PC-3 (cell line): ENCODE measurements around the gene AVEN.

Experiments
- CTCF ChIP-seq: fragments of 300-600 bp; sonication (generic); conservative IDR thresholded peaks from 2 replicates; pipeline ENCODE4 v1.5.1; 2017; ENCODE audit warnings: antibody characterized with exemption, low read depth, mild to moderate bottlenecking, low read length
- EZH2 ChIP-seq: fragments of 300-600 bp; sonication (generic); IDR thresholded peaks from one replicate; pipeline ENCODE4 v1.6.1; 2017; ENCODE audit warnings: antibody characterized with exemption, mild to moderate bottlenecking, low read length; ENCODE audit not compliant: unreplicated experiment

- TF ChIP-seq CTCF (no peak), EZH2 (no peak)
Observed at GRCh38 chr15:33907326-33907725, 131.7 kb downstream of the AVEN start.
